Measurements from ENCODE around the gene DSC2. TPM values are rescaled to one million over a fixed set of nuclear protein-coding genes. Genes with fewer than 3 reads are reported as not detected.
A peak's percentile ranks its signal among the peaks of the same experiment; 100 is the strongest.

Gene DSC2
- total RNA-seq (10 to 100 TPM; 22.5 to 31.4 (median 26.4) TPM), polyA plus RNA-seq (1 to 10 TPM; 5.1 to 7.9 TPM)
- long read RNA-seq, donor 1, full-length matches to known transcripts, result 22 of 43 reads
- long read RNA-seq, donor 1, partial matches to known transcripts, result 15 of 43 reads
- long read RNA-seq, donor 1, other reads (novel, unspliced or antisense), result 6 of 43 reads
- long read RNA-seq, donor 2, full-length matches to known transcripts, result 31 of 59 reads
- long read RNA-seq, donor 2, partial matches to known transcripts, result 19 of 59 reads
- long read RNA-seq, donor 2, other reads (novel, unspliced or antisense), result 9 of 59 reads
- long read RNA-seq, donor 3, full-length matches to known transcripts, result 22 of 59 reads
- long read RNA-seq, donor 3, partial matches to known transcripts, result 32 of 59 reads
- long read RNA-seq, donor 3, other reads (novel, unspliced or antisense), result 5 of 59 reads

- peak within 1 kb of the TSS; percentile 87 to 97 (median 90) for H3K27ac ChIP-seq
- DNase-seq, result peak; percentile 18 to 46
- H3K36me3 ChIP-seq, result no peaks in the 10 kb centered on the region
- no peaks in the 10 kb centered on the region for H3K9me3 ChIP-seq
- intact Hi-C loops (cut with DNase I), result loop anchor here in 5 of 10 donors (5.0 to 10.0 kb wide), 5 partner anchors 103 to 400 kb away; partner anchors contain the start of gene DSG2 (in 1 of the 5)
- H3K4me3 ChIP-seq, result peak within 1 kb of the TSS; percentile 41 to 76 (median 72)
- peak; percentile 30 to 74 (median 48) for ATAC-seq
- peaks cover 0 to 12% (median 3%) of the 10 kb centered on the region in 9 donors for H3K4me1 ChIP-seq
- 3 to 4% methylated on average over 43 to 44 of the region's 44 CpGs for WGBS, 2 donors
- H3K27me3 ChIP-seq, result peaks cover 0 to 8% (median 0%) of the 10 kb centered on the region in 7 donors
- TF ChIP-seq CTCF (IDR thresholded peaks at IDR 0.05), result no peak
Observed at GRCh38 chr18:31102025-31102684, at the start of gene DSC2. DSC2 (minus strand) TSS chr18:31102421; CDS start chr18:31101971, 450 bp downstream.

- Histone ChIP-seq H3K27ac (no peak overlapping the region), H3K4me3 (no peak overlapping the region), H3K27me3 (no peaks in the 10 kb centered on the region), H3K4me1 (peaks cover 0 to 5% (median 0%) of the 10 kb centered on the region in 9 donors), H3K9me3 (no peaks in the 10 kb centered on the region), H3K36me3 (no peaks in the 10 kb centered on the region)
- ATAC-seq (no peak), DNase-seq (no peak)
- WGBS, 2 donors, result 76 to 89% methylated on average over 3 of the region's 3 CpGs
- intact Hi-C loops (cut with DNase I), result no loop called here
- TF ChIP-seq CTCF (IDR thresholded peaks at IDR 0.05), result no peak
Observed at GRCh38 chr18:31149351-31149750, 47.1 kb upstream of the DSC2 start.

- no peak for DNase-seq
- H3K4me1 ChIP-seq, result peaks cover 0 to 5% (median 0%) of the 10 kb centered on the region in 9 donors
- no peaks in the 10 kb centered on the region for H3K9me3 ChIP-seq
- WGBS, 2 donors, result 58 to 60% methylated on average over 3 of the region's 3 CpGs
- no peak for TF ChIP-seq CTCF (IDR thresholded peaks at IDR 0.05)
- intact Hi-C loops (cut with DNase I), result no loop called here
- ATAC-seq, result no peak
- H3K27ac ChIP-seq, result no peak overlapping the region
- no peaks in the 10 kb centered on the region for H3K36me3 ChIP-seq
- no peak overlapping the region for H3K4me3 ChIP-seq
- H3K27me3 ChIP-seq, result no peaks in the 10 kb centered on the region
Observed at GRCh38 chr18:31148600-31148999, 46.4 kb upstream of the DSC2 start.

- no peaks in the 10 kb centered on the region for H3K4me1 ChIP-seq
- no peak for DNase-seq
- H3K27ac ChIP-seq, result no peak overlapping the region
- no peaks in the 10 kb centered on the region for H3K27me3 ChIP-seq
- no peaks in the 10 kb centered on the region for H3K36me3 ChIP-seq
- intact Hi-C loops (cut with DNase I), result no loop called here
- H3K9me3 ChIP-seq, result no peaks in the 10 kb centered on the region
- TF ChIP-seq CTCF (IDR thresholded peaks at IDR 0.05), result no peak
- no peak overlapping the region for H3K4me3 ChIP-seq
- no peak for ATAC-seq
Observed at GRCh38 chr18:31146809-31147208, 44.6 kb upstream of the DSC2 start.
